Caco-2 (cell line): ENCODE measurements around the gene COPRS. TPM values are rescaled to one million over a fixed set of nuclear protein-coding genes. Genes with fewer than 3 reads are reported as not detected.
"Not testable (repeated sequence)": the region's sequence is repeated elsewhere in the genome, so short reads cannot be mapped to it uniquely, and the experiment has no call there.

Experiments
- BruUV-seq: library from RNA; stranded (reverse); fragments of 400-500 nt; replicated peaks from 2 replicates; lab custom pipeline; 2021; lab: Mats Ljungman, UMichigan
- CTCF ChIA-PET: fragments of 300-600 bp; sonication (Branson Sonifier 250); formaldehyde crosslinking; loops from one replicate; lab custom pipeline; 2022; ENCODE audit warnings: antibody characterized with exemption; lab: Charles Lee
- POLR2A ChIA-PET: fragments of 300-600 bp; sonication (Branson Sonifier 250); formaldehyde crosslinking; loops from one replicate; lab custom pipeline; 2022; ENCODE audit warnings: antibody characterized with exemption; lab: Charles Lee
- DNase-seq, 2 experiments: peaks; one replicate each; pipeline versions ENCODE4 v3.0.0 to v3.0.0-alpha.2; 2020 to 2022
- H3K27me3 ChIP-seq: replicated peaks from 2 replicates; pipeline ENCODE4 v1.6.0; 2011; ENCODE audit warnings: low read length; ENCODE audit not compliant: control insufficient read depth, insufficient read depth
- H3K36me3 ChIP-seq: 2 replicates; pipeline ENCODE4 v1.5.1; 2011; ENCODE audit warnings: low read length; ENCODE audit not compliant: control insufficient read depth, insufficient read depth
- H3K4me1 ChIP-seq: fragments of 250-450 bp; sonication (Bioruptor Pico); 2 replicates; pipeline ENCODE4 v1.5.1; 2020; ENCODE audit warnings: mild to moderate bottlenecking
- H3K4me3 ChIP-seq: 2 replicates; pipeline ENCODE4 v1.5.1; 2011; ENCODE audit warnings: low read depth, mild to moderate bottlenecking, control low read depth, low read length
- H3K9me3 ChIP-seq: fragments of 250-450 bp; sonication (Bioruptor Pico); 2 replicates; pipeline ENCODE4 v1.5.1; 2020; ENCODE audit warnings: mild to moderate bottlenecking, moderate library complexity
- H3K27ac Mint-ChIP-seq: one replicate; pipeline ENCODE4 v1.8.0; 2022; ENCODE audit warnings: mixed read lengths; ENCODE audit not compliant: unreplicated experiment
- H3K27me3 Mint-ChIP-seq: one replicate; pipeline ENCODE4 v1.8.0; 2022; ENCODE audit warnings: mixed read lengths; ENCODE audit not compliant: insufficient read depth, unreplicated experiment
- H3K36me3 Mint-ChIP-seq: one replicate; pipeline ENCODE4 v1.8.0; 2022; ENCODE audit warnings: mild to moderate bottlenecking, mixed read lengths; ENCODE audit not compliant: insufficient read depth, unreplicated experiment
- H3K4me1 Mint-ChIP-seq: one replicate; pipeline ENCODE4 v1.8.0; 2022; ENCODE audit warnings: low read depth, mixed read lengths; ENCODE audit not compliant: unreplicated experiment
- H3K4me3 Mint-ChIP-seq: one replicate; pipeline ENCODE4 v1.8.0; 2022; ENCODE audit warnings: mild to moderate bottlenecking, moderate library complexity, mixed read lengths; ENCODE audit not compliant: unreplicated experiment
- H3K9me3 Mint-ChIP-seq: one replicate; pipeline ENCODE4 v1.8.0; 2022; ENCODE audit warnings: mixed read lengths; ENCODE audit not compliant: unreplicated experiment
- CTCF ChIP-seq, 2 experiments: fragments of 200-600 bp in 1 of 2; IDR thresholded peaks; 1 replicate in 1 of 2; 2 replicates in 1 of 2; pipeline versions ENCODE4 v1.5.1 to v1.8.0; 2011 to 2022; ENCODE audit warnings: antibody characterized with exemption in 1 of 2, control low read depth in 1 of 2, inconsistent platforms in 1 of 2, low read depth in 1 of 2, low read length in 1 of 2, mild to moderate bottlenecking in 1 of 2, moderate library complexity in 1 of 2; ENCODE audit not compliant: insufficient read depth in 1 of 2, severe bottlenecking in 1 of 2, unreplicated experiment in 1 of 2
- intact Hi-C: fragments of 100-400 bp; cut with micrococcal nuclease; formaldehyde crosslinking; loops from one replicate; pipeline ENCODE4 v1.10.0; 2022; ENCODE audit not compliant: unreplicated experiment
- total RNA-seq: library from RNA; stranded (reverse); gene quantifications from 2 replicates; pipeline ENCODE4 v1.2.3, GENCODE V29; 2022

The COPRS gene
- total RNA-seq, 1 experiment from 2014 or later: 62.2 TPM

GRCh38 chr17:31830971-31831858 is 27.8 kb downstream of the COPRS start:
- Mint-ChIP-seq H3K4me3 (no peak overlapping the region), H3K4me1 (no peaks in the 10 kb centered on the region), H3K27me3 (no peaks in the 10 kb centered on the region), H3K9me3 (no peaks in the 10 kb centered on the region), H3K36me3 (peaks cover 6% of the 10 kb centered on the region), H3K27ac (no peak overlapping the region)
- POLR2A ChIA-PET: interaction anchor here (0.5 kb wide), 1 partner anchor 13 kb away, joined by 9 read pairs; no protein-coding TSS in a partner anchor
- no peaks in the 10 kb centered on the region for H3K27me3 ChIP-seq
- intact Hi-C loops: no loop called here
- H3K4me1 ChIP-seq: no peaks in the 10 kb centered on the region
- no peak for DNase-seq
- no TSS peak for BruUV-seq
- no peaks in the 10 kb centered on the region; the same call in 1 of the 2 replicates for H3K9me3 ChIP-seq
- no peak for TF ChIP-seq CTCF (IDR thresholded peaks at IDR 0.05; ENCODE audit: insufficient read depth in 1 of 2, low read depth in 1 of 2, low read length in 1 of 2, severe bottlenecking in 1 of 2, unreplicated experiment in 1 of 2)
- no peaks in the 10 kb centered on the region for H3K36me3 ChIP-seq
- H3K4me3 ChIP-seq: no peak overlapping the region
- CTCF ChIA-PET: interaction anchor here (1.0 kb wide), 1 partner anchor 10 kb away, joined by 3 read pairs; no protein-coding TSS in a partner anchor

- DNase-seq: no peak
- CTCF ChIA-PET: no interaction called here
- Mint-ChIP-seq H3K4me3 (no peak overlapping the region), H3K9me3 (no peaks in the 10 kb centered on the region), H3K36me3 (peaks cover 6% of the 10 kb centered on the region), H3K27ac (no peak overlapping the region), H3K27me3 (no peaks in the 10 kb centered on the region), H3K4me1 (no peaks in the 10 kb centered on the region)
- Histone ChIP-seq H3K4me3 (no peak overlapping the region), H3K36me3 (no peaks in the 10 kb centered on the region), H3K9me3 (no peaks in the 10 kb centered on the region; the same call in 1 of the 2 replicates), H3K4me1 (no peaks in the 10 kb centered on the region), H3K27me3 (no peaks in the 10 kb centered on the region)
- no TSS peak for BruUV-seq
- TF ChIP-seq CTCF (IDR thresholded peaks at IDR 0.05; ENCODE audit: insufficient read depth in 1 of 2, low read depth in 1 of 2, low read length in 1 of 2, severe bottlenecking in 1 of 2, unreplicated experiment in 1 of 2): no peak
- POLR2A ChIA-PET: no interaction called here
- intact Hi-C loops: no loop called here
These were observed 29.4 kb downstream of the COPRS start for GRCh38 chr17:31829649-31830048.

GRCh38 chr17:31828955-31829354 is 30.1 kb downstream of the COPRS start:
- H3K4me1 Mint-ChIP-seq, H3K4me3 ChIP-seq, CTCF ChIA-PET, H3K36me3 Mint-ChIP-seq, BruUV-seq, H3K9me3 ChIP-seq, H3K9me3 Mint-ChIP-seq, H3K27me3 Mint-ChIP-seq, H3K4me1 ChIP-seq, H3K27ac Mint-ChIP-seq, H3K36me3 ChIP-seq, POLR2A ChIA-PET, intact Hi-C loops, H3K4me3 Mint-ChIP-seq, DNase-seq, H3K27me3 ChIP-seq: not testable (repeated sequence)
